Neural cell (in vitro differentiated cells): Measurements from ENCODE around the gene GSG1L.

Experiments
- EP300 ChIP-seq: fragments of 450-650 bp; conservative IDR thresholded peaks from 2 replicates; pipeline ENCODE4 v1.6.1; 2014; ENCODE audit warnings: antibody characterized with exemption, mild to moderate bottlenecking, moderate library complexity; ENCODE audit not compliant: poor library complexity, severe bottlenecking
- EZH2 ChIP-seq: fragments of 200-600, 300-800 bp; shearing (Covaris generic), sonication (generic); IDR thresholded peaks from 2 replicates; pipeline ENCODE4 v1.6.1; 2014; ENCODE audit warnings: antibody characterized with exemption, low read length, borderline replicate concordance, mild to moderate bottlenecking; ENCODE audit not compliant: insufficient read depth, poor library complexity, severe bottlenecking
- MXI1 ChIP-seq: fragments of 450-650 bp; conservative IDR thresholded peaks from 2 replicates; pipeline ENCODE4 v1.6.1; 2014; ENCODE audit warnings: antibody characterized with exemption, mild to moderate bottlenecking; ENCODE audit not compliant: poor library complexity, severe bottlenecking
- RAD21 ChIP-seq: fragments of 450-650 bp; conservative IDR thresholded peaks from 2 replicates; pipeline ENCODE4 v1.6.1; 2014; ENCODE audit warnings: antibody characterized with exemption, mild to moderate bottlenecking, moderate library complexity
- TAF1 ChIP-seq: IDR thresholded peaks from 2 replicates; pipeline ENCODE4 v1.6.1; 2012; ENCODE audit warnings: low read depth
- TF ChIP-seq, protein P1 (sequence below): IDR thresholded peaks from 2 replicates; pipeline ENCODE4 v1.6.1; 2012; ENCODE audit warnings: borderline replicate concordance
- TF ChIP-seq, protein P2 (sequence below): fragments of 450-650 bp; IDR thresholded peaks from 2 replicates; pipeline ENCODE4 v1.5.1; 2014; ENCODE audit warnings: antibody characterized with exemption, mild to moderate bottlenecking, moderate library complexity; ENCODE audit not compliant: poor library complexity, severe bottlenecking

DNA sequence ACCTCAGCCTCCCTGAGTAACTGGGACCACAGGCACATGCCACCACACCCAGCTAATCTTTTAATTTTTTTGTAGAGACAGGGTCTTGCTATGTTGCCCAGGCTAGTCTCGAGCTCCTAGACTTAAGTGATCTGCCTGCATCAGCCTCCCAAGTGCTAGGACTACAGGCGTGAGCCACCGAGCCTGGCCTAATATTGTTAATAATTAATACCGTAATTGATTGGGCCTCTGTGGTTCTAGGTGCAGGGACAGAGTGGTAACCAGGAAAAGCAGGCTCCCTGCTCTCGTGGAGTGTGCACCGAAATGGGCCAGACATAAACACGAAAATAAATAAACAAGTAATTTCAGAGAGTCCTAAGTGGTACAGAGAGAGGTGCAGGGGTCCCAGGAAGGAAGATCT, 241.0 kb downstream of the GSG1L start:
- no peak for TF ChIP-seq EP300
- TF ChIP-seq, protein P1, sequence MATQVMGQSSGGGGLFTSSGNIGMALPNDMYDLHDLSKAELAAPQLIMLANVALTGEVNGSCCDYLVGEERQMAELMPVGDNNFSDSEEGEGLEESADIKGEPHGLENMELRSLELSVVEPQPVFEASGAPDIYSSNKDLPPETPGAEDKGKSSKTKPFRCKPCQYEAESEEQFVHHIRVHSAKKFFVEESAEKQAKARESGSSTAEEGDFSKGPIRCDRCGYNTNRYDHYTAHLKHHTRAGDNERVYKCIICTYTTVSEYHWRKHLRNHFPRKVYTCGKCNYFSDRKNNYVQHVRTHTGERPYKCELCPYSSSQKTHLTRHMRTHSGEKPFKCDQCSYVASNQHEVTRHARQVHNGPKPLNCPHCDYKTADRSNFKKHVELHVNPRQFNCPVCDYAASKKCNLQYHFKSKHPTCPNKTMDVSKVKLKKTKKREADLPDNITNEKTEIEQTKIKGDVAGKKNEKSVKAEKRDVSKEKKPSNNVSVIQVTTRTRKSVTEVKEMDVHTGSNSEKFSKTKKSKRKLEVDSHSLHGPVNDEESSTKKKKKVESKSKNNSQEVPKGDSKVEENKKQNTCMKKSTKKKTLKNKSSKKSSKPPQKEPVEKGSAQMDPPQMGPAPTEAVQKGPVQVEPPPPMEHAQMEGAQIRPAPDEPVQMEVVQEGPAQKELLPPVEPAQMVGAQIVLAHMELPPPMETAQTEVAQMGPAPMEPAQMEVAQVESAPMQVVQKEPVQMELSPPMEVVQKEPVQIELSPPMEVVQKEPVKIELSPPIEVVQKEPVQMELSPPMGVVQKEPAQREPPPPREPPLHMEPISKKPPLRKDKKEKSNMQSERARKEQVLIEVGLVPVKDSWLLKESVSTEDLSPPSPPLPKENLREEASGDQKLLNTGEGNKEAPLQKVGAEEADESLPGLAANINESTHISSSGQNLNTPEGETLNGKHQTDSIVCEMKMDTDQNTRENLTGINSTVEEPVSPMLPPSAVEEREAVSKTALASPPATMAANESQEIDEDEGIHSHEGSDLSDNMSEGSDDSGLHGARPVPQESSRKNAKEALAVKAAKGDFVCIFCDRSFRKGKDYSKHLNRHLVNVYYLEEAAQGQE, result no peak
- TF ChIP-seq, protein P2, sequence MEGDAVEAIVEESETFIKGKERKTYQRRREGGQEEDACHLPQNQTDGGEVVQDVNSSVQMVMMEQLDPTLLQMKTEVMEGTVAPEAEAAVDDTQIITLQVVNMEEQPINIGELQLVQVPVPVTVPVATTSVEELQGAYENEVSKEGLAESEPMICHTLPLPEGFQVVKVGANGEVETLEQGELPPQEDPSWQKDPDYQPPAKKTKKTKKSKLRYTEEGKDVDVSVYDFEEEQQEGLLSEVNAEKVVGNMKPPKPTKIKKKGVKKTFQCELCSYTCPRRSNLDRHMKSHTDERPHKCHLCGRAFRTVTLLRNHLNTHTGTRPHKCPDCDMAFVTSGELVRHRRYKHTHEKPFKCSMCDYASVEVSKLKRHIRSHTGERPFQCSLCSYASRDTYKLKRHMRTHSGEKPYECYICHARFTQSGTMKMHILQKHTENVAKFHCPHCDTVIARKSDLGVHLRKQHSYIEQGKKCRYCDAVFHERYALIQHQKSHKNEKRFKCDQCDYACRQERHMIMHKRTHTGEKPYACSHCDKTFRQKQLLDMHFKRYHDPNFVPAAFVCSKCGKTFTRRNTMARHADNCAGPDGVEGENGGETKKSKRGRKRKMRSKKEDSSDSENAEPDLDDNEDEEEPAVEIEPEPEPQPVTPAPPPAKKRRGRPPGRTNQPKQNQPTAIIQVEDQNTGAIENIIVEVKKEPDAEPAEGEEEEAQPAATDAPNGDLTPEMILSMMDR, result no peak
- TF ChIP-seq TAF1, result no peak
- TF ChIP-seq EZH2, result no peak
- TF ChIP-seq RAD21, result no peak
- no peak for TF ChIP-seq MXI1
